Measurements from ENCODE around the gene PCNP. TPM values are rescaled to one million over a fixed set of nuclear protein-coding genes. Genes with fewer than 3 reads are reported as not detected.
"Not testable (repeated sequence)": the region's sequence is repeated elsewhere in the genome, so short reads cannot be mapped to it uniquely, and the experiment has no call there.

The PCNP gene
- total and polyA plus RNA-seq, 2 donors (not counting 3 experiments of a cell fraction or from before 2014, with no cell fraction given), result 22.7 to 137 TPM

GRCh38 chr3:101536266-101536665 is 37.7 kb upstream of the PCNP start:
- DNase-seq (ENCODE audit: low read depth, low spot score) (no peak), FAIRE-seq (no peak)
- Histone ChIP-seq H3K27ac (ENCODE audit: insufficient read depth, low read depth, low read length) (no peak overlapping the region), H4K20me1 (replicated peaks; ENCODE audit: control insufficient read depth, extremely low read depth, insufficient read depth, low read length) (no peaks in the 10 kb centered on the region), H3K36me3 (ENCODE audit: control insufficient read depth in 2 of 2, extremely low read depth in 1 of 2, insufficient read depth in 2 of 2, low read length in 2 of 2) (no peaks in the 10 kb centered on the region), H3K4me3 (replicated peaks in 1 of 3; ENCODE audit: insufficient read depth in 1 of 3, low read depth in 1 of 3, low read length in 3 of 3) (no peak overlapping the region), H3K4me2 (ENCODE audit: insufficient read depth, low read length) (no peak overlapping the region), H2AFZ (ENCODE audit: low read depth, low read length) (no peak overlapping the region), H3K9me1 (replicated peaks; ENCODE audit: control insufficient read depth, extremely low read depth, insufficient read depth, low read length) (no peaks in the 10 kb centered on the region), H3K9me3 (replicated peaks; ENCODE audit: control insufficient read depth, insufficient read depth, low read length) (no peaks in the 10 kb centered on the region), H3K9ac (replicated peaks; ENCODE audit: extremely low read depth, insufficient read depth, low read length) (no peak overlapping the region), H3K79me2 (ENCODE audit: control insufficient read depth, insufficient read depth, low read length) (no peaks in the 10 kb centered on the region), H3K27me3 (ENCODE audit: control insufficient read depth in 2 of 2, insufficient read depth in 2 of 2, low read length in 2 of 2) (no peaks in the 10 kb centered on the region), H3K4me1 (ENCODE audit: control insufficient read depth, extremely low read depth, insufficient read depth, low read length) (peaks cover 23% of the 10 kb centered on the region)
- POLR2A ChIA-PET, result no interaction called here
- BruUV-seq (replicated peaks), result no TSS peak
- intact Hi-C loops (cut with micrococcal nuclease), result no loop called here
- TF ChIP-seq MAX (IDR thresholded peaks at IDR 0.05; ENCODE audit: insufficient read depth, insufficient read length) (no peak), JUN (IDR thresholded peaks at IDR 0.05; ENCODE audit: borderline replicate concordance, insufficient read depth, insufficient read length, low read depth) (no peak), POLR2AphosphoS5 (IDR thresholded peaks at IDR 0.05; ENCODE audit: insufficient read depth, low read depth, low read length) (no peak), FOS (IDR thresholded peaks at IDR 0.05; ENCODE audit: borderline replicate concordance, insufficient read depth, low read length) (no peak), CTCF (IDR thresholded peaks at IDR 0.05; ENCODE audit: extremely low read depth in 1 of 2, insufficient read depth in 1 of 2, low read depth in 1 of 2, low read length in 2 of 2) (no peak)
- dilution Hi-C loops (cut with MboI; ENCODE audit: extremely low pct_ligation_motif_present, low sequenced_read_pairs), result no loop called here
- CTCF ChIA-PET, result interaction anchor here (1.6 kb wide), 1 partner anchor 26 kb away, joined by 3 read pairs; the partner anchor contains the start of gene TRMT10C

- H3K4me1 ChIP-seq (ENCODE audit: control insufficient read depth, extremely low read depth, insufficient read depth, low read length), result peaks cover 17% of the 10 kb centered on the region
- H3K4me3 ChIP-seq (replicated peaks in 1 of 3; ENCODE audit: insufficient read depth in 1 of 3, low read depth in 1 of 3, low read length in 3 of 3); H3K79me2 ChIP-seq (ENCODE audit: control insufficient read depth, insufficient read depth, low read length); H3K36me3 ChIP-seq (ENCODE audit: control insufficient read depth in 2 of 2, extremely low read depth in 1 of 2, insufficient read depth in 2 of 2, low read length in 2 of 2); H3K9me3 ChIP-seq (replicated peaks; ENCODE audit: control insufficient read depth, insufficient read depth, low read length); dilution Hi-C loops (cut with MboI; ENCODE audit: extremely low pct_ligation_motif_present, low sequenced_read_pairs); H2AFZ ChIP-seq (ENCODE audit: low read depth, low read length); H3K4me2 ChIP-seq (ENCODE audit: insufficient read depth, low read length); FAIRE-seq; BruUV-seq (replicated peaks); CTCF ChIA-PET; H3K27me3 ChIP-seq (ENCODE audit: control insufficient read depth in 2 of 2, insufficient read depth in 2 of 2, low read length in 2 of 2); H3K9ac ChIP-seq (replicated peaks; ENCODE audit: extremely low read depth, insufficient read depth, low read length); H4K20me1 ChIP-seq (replicated peaks; ENCODE audit: control insufficient read depth, extremely low read depth, insufficient read depth, low read length); intact Hi-C loops (cut with micrococcal nuclease); POLR2A ChIA-PET; H3K27ac ChIP-seq (ENCODE audit: insufficient read depth, low read depth, low read length); DNase-seq (ENCODE audit: low read depth, low spot score); H3K9me1 ChIP-seq (replicated peaks; ENCODE audit: control insufficient read depth, extremely low read depth, insufficient read depth, low read length): not testable (repeated sequence)
These were observed 37.0 kb upstream of the PCNP start for GRCh38 chr3:101536955-101537354.
